Duodenal mucosa (tissue), 2 donors: ENCODE results near the gene ZNF398.

Experiments used
- H3K27ac ChIP-seq: one replicate; pipeline ENCODE4 v1.7.0; 2013; ENCODE audit warnings: low read depth, low read length
- H3K27me3 ChIP-seq, 2 donors: one replicate each; pipeline ENCODE4 v1.7.0; 2013; ENCODE audit warnings: low read length in 2 of 2, control low read depth in 1 of 2; ENCODE audit not compliant: insufficient read depth in 2 of 2, control insufficient read depth in 1 of 2
- H3K36me3 ChIP-seq, 2 donors: one replicate each; pipeline ENCODE4 v1.7.0; 2013; ENCODE audit warnings: low read length in 2 of 2, control low read depth in 1 of 2; ENCODE audit not compliant: insufficient read depth in 2 of 2, control insufficient read depth in 1 of 2
- H3K4me1 ChIP-seq, 2 donors: one replicate each; pipeline ENCODE4 v1.7.0; 2013; ENCODE audit warnings: low read length in 2 of 2, control low read depth in 1 of 2; ENCODE audit not compliant: insufficient read depth in 2 of 2, control insufficient read depth in 1 of 2
- H3K4me3 ChIP-seq, 2 donors: one replicate each; pipeline ENCODE4 v1.7.0; 2013; ENCODE audit warnings: low read length in 2 of 2, low read depth in 1 of 2
- H3K9ac ChIP-seq, 2 donors: one replicate each; pipeline ENCODE4 v1.7.0; 2013; ENCODE audit warnings: low read length in 2 of 2, low read depth in 1 of 2
- H3K9me3 ChIP-seq, 2 donors: one replicate each; pipeline ENCODE4 v1.7.0; 2013; ENCODE audit warnings: low read length in 2 of 2, control low read depth in 1 of 2; ENCODE audit not compliant: control insufficient read depth in 1 of 2

The ZNF398 gene

GRCh38 chr7:149172534-149172920, 25.3 kb downstream of the ZNF398 start:
- Histone ChIP-seq H3K9me3 (no peaks in the 10 kb centered on the region), H3K27ac (no peak overlapping the region), H3K36me3 (peaks cover 13 to 66% of the 10 kb centered on the region in 2 donors), H3K9ac (no peak overlapping the region), H3K4me3 (no peak overlapping the region), H3K27me3 (no peaks in the 10 kb centered on the region), H3K4me1 (no peaks in the 10 kb centered on the region)

GRCh38 chr7:149175150-149175549, 27.9 kb downstream of the ZNF398 start:
- no peak overlapping the region for H3K27ac ChIP-seq
- no peak overlapping the region for H3K4me3 ChIP-seq
- H3K27me3 ChIP-seq = no peaks in the 10 kb centered on the region
- H3K9me3 ChIP-seq = no peaks in the 10 kb centered on the region
- peaks cover 24 to 66% of the 10 kb centered on the region in 2 donors for H3K36me3 ChIP-seq
- no peak overlapping the region for H3K9ac ChIP-seq
- no peaks in the 10 kb centered on the region for H3K4me1 ChIP-seq

- Histone ChIP-seq H3K27me3 (no peaks in the 10 kb centered on the region), H3K36me3 (peaks cover 24 to 72% of the 10 kb centered on the region in 2 donors), H3K27ac (no peak overlapping the region), H3K4me3 (no peak overlapping the region), H3K4me1 (no peaks in the 10 kb centered on the region), H3K9me3 (no peaks in the 10 kb centered on the region), H3K9ac (no peak overlapping the region)
Measured at GRCh38 chr7:149179241-149179640, 32.0 kb downstream of the ZNF398 start.

GRCh38 chr7:149180722-149181449, 33.6 kb downstream of the ZNF398 start:
- Histone ChIP-seq H3K27ac (no peak overlapping the region), H3K27me3 (no peaks in the 10 kb centered on the region), H3K36me3 (peaks cover 24 to 61% of the 10 kb centered on the region in 2 donors), H3K9me3 (no peaks in the 10 kb centered on the region), H3K4me3 (no peak overlapping the region), H3K4me1 (no peaks in the 10 kb centered on the region), H3K9ac (no peak overlapping the region)

- H3K27me3 ChIP-seq = no peaks in the 10 kb centered on the region
- no peaks in the 10 kb centered on the region for H3K4me1 ChIP-seq
- peaks cover 23 to 57% of the 10 kb centered on the region in 2 donors for H3K36me3 ChIP-seq
- no peaks in the 10 kb centered on the region for H3K9me3 ChIP-seq
- H3K27ac ChIP-seq = no peak overlapping the region
- no peak overlapping the region for H3K4me3 ChIP-seq
- no peak overlapping the region for H3K9ac ChIP-seq
Measured at GRCh38 chr7:149181450-149181790, 34.2 kb downstream of the ZNF398 start.

GRCh38 chr7:149184274-149184673, 37.0 kb downstream of the ZNF398 start:
- peaks cover 3 to 33% of the 10 kb centered on the region in 2 donors for H3K36me3 ChIP-seq
- no peak overlapping the region for H3K9ac ChIP-seq
- H3K9me3 ChIP-seq = no peaks in the 10 kb centered on the region
- H3K27me3 ChIP-seq = no peaks in the 10 kb centered on the region
- no peak overlapping the region for H3K27ac ChIP-seq
- no peak overlapping the region for H3K4me3 ChIP-seq
- no peaks in the 10 kb centered on the region for H3K4me1 ChIP-seq

GRCh38 chr7:149188213-149188612, 41.0 kb downstream of the ZNF398 start:
- H3K9ac ChIP-seq = no peak overlapping the region
- no peaks in the 10 kb centered on the region for H3K9me3 ChIP-seq

GRCh38 chr7:149188637-149189259, 41.5 kb downstream of the ZNF398 start:
- H3K4me3 ChIP-seq = no peak overlapping the region
- no peaks in the 10 kb centered on the region for H3K9me3 ChIP-seq
- no peak overlapping the region for H3K27ac ChIP-seq
- no peak overlapping the region for H3K9ac ChIP-seq
- H3K4me1 ChIP-seq = peaks cover 4 to 5% of the 10 kb centered on the region in 2 donors
- H3K27me3 ChIP-seq = no peaks in the 10 kb centered on the region
- H3K36me3 ChIP-seq = no peaks in the 10 kb centered on the region

More at GRCh38 chr7:149188213-149188612, 41.0 kb downstream of the ZNF398 start:
- Histone ChIP-seq H3K27me3 (no peaks in the 10 kb centered on the region), H3K27ac (no peak overlapping the region), H3K4me3 (no peak overlapping the region), H3K4me1 (peaks cover 4 to 5% of the 10 kb centered on the region in 2 donors), H3K36me3 (no peaks in the 10 kb centered on the region)

GRCh38 chr7:149191851-149192250, 44.6 kb downstream of the ZNF398 start:
- no peak overlapping the region for H3K27ac ChIP-seq
- peak overlapping the region in 1 of 2 donors; percentile 31 for H3K4me3 ChIP-seq
- no peaks in the 10 kb centered on the region for H3K27me3 ChIP-seq
- no peak overlapping the region for H3K9ac ChIP-seq
- peaks cover 16 to 18% of the 10 kb centered on the region in 2 donors for H3K4me1 ChIP-seq
- H3K9me3 ChIP-seq = no peaks in the 10 kb centered on the region
- H3K36me3 ChIP-seq = no peaks in the 10 kb centered on the region

- no peaks in the 10 kb centered on the region for H3K9me3 ChIP-seq
- peak overlapping the region; percentile 84 to 87 for H3K4me3 ChIP-seq
- H3K27ac ChIP-seq = peak overlapping the region; percentile 89
- peaks cover 15 to 18% of the 10 kb centered on the region in 2 donors for H3K36me3 ChIP-seq
- H3K27me3 ChIP-seq = no peaks in the 10 kb centered on the region
- peaks cover 21 to 23% of the 10 kb centered on the region in 2 donors for H3K4me1 ChIP-seq
- peak overlapping the region; percentile 91 to 96 for H3K9ac ChIP-seq
Measured at GRCh38 chr7:149194799-149195179, 47.5 kb downstream of the ZNF398 start.
